NT2/D1 (cell line): ENCODE data around the gene PRADC1.

Source experiments
- SUZ12 ChIP-seq: IDR thresholded peaks from 2 replicates; pipeline ENCODE4 v1.6.1; 2011; ENCODE audit not compliant: insufficient read length, insufficient read depth; ENCODE audit errors: extremely low read depth
- YY1 ChIP-seq: IDR thresholded peaks from 2 replicates; pipeline ENCODE4 v1.6.1; 2011; ENCODE audit not compliant: insufficient read length, insufficient read depth
- ZNF274 ChIP-seq: IDR thresholded peaks from 2 replicates; pipeline ENCODE4 v1.6.1; 2011; ENCODE audit warnings: mild to moderate bottlenecking, low read depth, low read length

DNA sequence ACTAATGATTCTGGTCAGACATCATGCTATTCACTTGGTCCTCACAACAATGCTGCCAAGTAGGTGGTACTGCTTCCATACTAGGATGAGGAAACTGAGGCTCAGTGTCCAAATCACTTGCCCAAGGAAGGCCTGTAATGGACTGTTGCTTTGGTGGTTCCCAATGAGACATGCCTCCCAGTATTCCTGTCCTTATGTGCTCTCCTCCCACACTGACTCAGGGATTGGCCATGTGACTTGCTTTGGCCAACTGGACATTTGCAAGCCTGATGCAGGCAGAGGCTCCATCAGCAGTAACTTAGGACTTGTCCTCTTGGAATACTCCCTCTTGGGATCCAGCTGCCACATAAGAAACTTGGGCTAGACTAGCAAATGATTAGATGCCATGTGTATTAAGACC, 48.2 kb upstream of the PRADC1 start:
- TF ChIP-seq ZNF274 (no peak), SUZ12 (no peak), YY1 (no peak)
